Uterus (tissue), 4 donors: ENCODE data around the gene TMEM117. TPM values are rescaled to one million over a fixed set of nuclear protein-coding genes. Genes with fewer than 3 reads are reported as not detected.
"Not testable (repeated sequence)": the region's sequence is repeated elsewhere in the genome, so short reads cannot be mapped to it uniquely, and the experiment has no call there.

Source experiments
- DNase-seq, 2 donors: peaks; one replicate each; pipeline ENCODE4 v3.0.0-alpha.2; 2019 to 2020
- H3K27ac ChIP-seq, 2 donors: fragments of 200-600 bp; sonication (generic); 1 replicate in 1 of 2; 2 replicates in 1 of 2; pipeline ENCODE4 v1.5.1; 2016 to 2018
- H3K27me3 ChIP-seq, 2 donors: fragments of 200-600 bp; sonication (generic); one replicate each; pipeline ENCODE4 v1.5.1; 2018 to 2019; ENCODE audit warnings: control low read depth in 1 of 2
- H3K36me3 ChIP-seq, 2 donors: fragments of 200-600 bp; sonication (generic); one replicate each; pipeline ENCODE4 v1.5.1; 2019; ENCODE audit warnings: control low read depth in 1 of 2
- H3K4me1 ChIP-seq, 2 donors: fragments of 200-600 bp; sonication (generic); one replicate each; pipeline ENCODE4 v1.5.1; 2018 to 2019; ENCODE audit warnings: control low read depth in 1 of 2
- H3K4me3 ChIP-seq, 2 donors: fragments of 200-600 bp; sonication (generic); 1 replicate in 1 of 2; 2 replicates in 1 of 2; pipeline ENCODE4 v1.5.1; 2018 to 2019; ENCODE audit warnings: mild to moderate bottlenecking in 1 of 2
- H3K9me3 ChIP-seq, 2 donors: fragments of 200-600 bp; sonication (generic); one replicate each; pipeline ENCODE4 v1.5.1; 2019; ENCODE audit warnings: control low read depth in 1 of 2
- CTCF ChIP-seq, 4 experiments: fragments of 200-600 bp in 2 of 4; fragments of 450-650 bp in 2 of 4; sonication (generic) in 2 of 4; IDR thresholded peaks; one replicate each; pipeline ENCODE4 v1.5.1; 2016 to 2019; ENCODE audit warnings: antibody characterized with exemption in 4 of 4, mild to moderate bottlenecking in 2 of 4, moderate library complexity in 1 of 4
- POLR2A ChIP-seq, 2 donors: fragments of 450-650 bp; IDR thresholded peaks; one replicate each; pipeline ENCODE4 v1.6.1; 2016; ENCODE audit warnings: antibody characterized with exemption in 2 of 2, mild to moderate bottlenecking in 1 of 2, moderate library complexity in 1 of 2
- intact Hi-C: fragments of 100-400 bp; cut with DNase I; formaldehyde crosslinking; loops from one replicate; pipeline ENCODE4 v1.15.1; 2023; ENCODE audit warnings: low total_unique reads
- total RNA-seq, 4 donors: library from RNA; depleted of rRNA in 3 of 4; stranded (reverse); fragments of >200 nt in 3 of 4; gene quantifications; one replicate each; pipeline versions ENCODE4 v1.1.0 to v1.2.4, GENCODE V29; 2014 to 2023
- donor health status: DM: yes; HTN: yes; CAD: no.

TMEM117 gene
- total RNA-seq, 4 donors from 2014 or later = 1.0 to 34.4 (median 6.1) TPM

GRCh38 chr12:44184499-44185206 lies 348.8 kb downstream of the TMEM117 start:
- no peak for TF ChIP-seq CTCF (IDR thresholded peaks at IDR 0.05)
- DNase-seq = no peak
- intact Hi-C loops = no loop called here
- H3K9me3 ChIP-seq = no peaks in the 10 kb centered on the region
- no peaks in the 10 kb centered on the region for H3K36me3 ChIP-seq
- H3K27ac ChIP-seq = no peak overlapping the region
- H3K4me1 ChIP-seq = no peaks in the 10 kb centered on the region
- H3K4me3 ChIP-seq = no peak overlapping the region
- no peaks in the 10 kb centered on the region for H3K27me3 ChIP-seq

GRCh38 chr12:44193281-44193680 lies 357.4 kb downstream of the TMEM117 start:
- Histone ChIP-seq H3K4me3 (no peak overlapping the region), H3K27me3 (no peaks in the 10 kb centered on the region), H3K4me1 (no peaks in the 10 kb centered on the region), H3K9me3 (no peaks in the 10 kb centered on the region), H3K27ac (no peak overlapping the region), H3K36me3 (no peaks in the 10 kb centered on the region)
- DNase-seq = no peak
- TF ChIP-seq CTCF (IDR thresholded peaks at IDR 0.05) (no peak), POLR2A (IDR thresholded peaks at IDR 0.05) (no peak)
- intact Hi-C loops = no loop called here

GRCh38 chr12:44195719-44196118 lies 359.8 kb downstream of the TMEM117 start:
- H3K9me3 ChIP-seq, intact Hi-C loops, DNase-seq, H3K27me3 ChIP-seq, H3K27ac ChIP-seq, H3K36me3 ChIP-seq, H3K4me3 ChIP-seq, H3K4me1 ChIP-seq: not testable (repeated sequence)

GRCh38 chr12:44206045-44206444 lies 370.2 kb downstream of the TMEM117 start:
- TF ChIP-seq POLR2A (IDR thresholded peaks at IDR 0.05) (no peak), CTCF (IDR thresholded peaks at IDR 0.05) (no peak)
- Histone ChIP-seq H3K4me3 (no peak overlapping the region), H3K4me1 (no peaks in the 10 kb centered on the region), H3K27me3 (no peaks in the 10 kb centered on the region), H3K36me3 (no peaks in the 10 kb centered on the region), H3K27ac (no peak overlapping the region), H3K9me3 (peaks cover 0 to 4% of the 10 kb centered on the region in 2 donors)
- DNase-seq = no peak
- intact Hi-C loops = no loop called here

GRCh38 chr12:44217146-44217883 lies 381.4 kb downstream of the TMEM117 start:
- Histone ChIP-seq H3K36me3 (no peaks in the 10 kb centered on the region), H3K27ac (no peak overlapping the region), H3K27me3 (no peaks in the 10 kb centered on the region), H3K4me1 (no peaks in the 10 kb centered on the region), H3K9me3 (no peaks in the 10 kb centered on the region), H3K4me3 (no peak overlapping the region)
- intact Hi-C loops = no loop called here
- TF ChIP-seq CTCF (IDR thresholded peaks at IDR 0.05) (no peak), POLR2A (IDR thresholded peaks at IDR 0.05) (no peak)
- no peak for DNase-seq
